Renal cortex interstitium (tissue), 15 donors: Measurements from ENCODE around the gene WDR18. TPM values are rescaled to one million over a fixed set of nuclear protein-coding genes. Genes with fewer than 3 reads are reported as not detected.

Source experiments
- DNase-seq, 11 donors: peaks; one replicate each; pipeline ENCODE4 v3.0.0-alpha.2; 2013; ENCODE audit warnings: low read depth in 9 of 11, low spot score in 4 of 11; ENCODE audit errors: extremely low read depth in 1 of 11
- long read RNA-seq, 16 experiments: transcript quantifications; one replicate each; lab custom pipeline, GENCODE V29; 2026
- polyA plus RNA-seq, 3 donors: library from polyadenylated mRNA; unstranded; fragments of 120-200 nt; gene quantifications; one replicate each; pipeline ENCODE4 v1.2.1, GENCODE V29; 2013; ENCODE audit not compliant: insufficient read length in 3 of 3

Gene WDR18
- polyA plus RNA-seq, result 10 to 100 TPM; 30.6 to 72.6 (median 54.1) TPM
- long read RNA-seq, donor 1, transcript WDR18-202 (10 exons, 1,608 nt), result major isoform, 20 of 23 reads
- long read RNA-seq, donor 1, partial matches to known transcripts, result 0 of 23 reads
- long read RNA-seq, donor 1, other reads (novel, unspliced or antisense), result 0 of 23 reads
- long read RNA-seq, donor 2, transcript WDR18-202 (10 exons, 1,608 nt), result major isoform, 13 of 24 reads
- long read RNA-seq, donor 2, partial matches to known transcripts, result 6 of 24 reads
- long read RNA-seq, donor 2, other reads (novel, unspliced or antisense), result 0 of 24 reads
- long read RNA-seq, donor 3, transcript WDR18-202 (10 exons, 1,608 nt), result major isoform, 29 of 42 reads
- long read RNA-seq, donor 3, partial matches to known transcripts, result 11 of 42 reads
- long read RNA-seq, donor 3, other reads (novel, unspliced or antisense), result 0 of 42 reads
- long read RNA-seq, donor 4, transcript WDR18-202 (10 exons, 1,608 nt), result major isoform, 31 of 32 reads
- long read RNA-seq, donor 4, partial matches to known transcripts, result 0 of 32 reads
- long read RNA-seq, donor 4, other reads (novel, unspliced or antisense), result 0 of 32 reads
- long read RNA-seq, donor 5, result 0 reads
- long read RNA-seq, donor 6, transcript WDR18-202 (10 exons, 1,608 nt), result major isoform, 22 of 35 reads
- long read RNA-seq, donor 6, partial matches to known transcripts, result 13 of 35 reads
- long read RNA-seq, donor 6, other reads (novel, unspliced or antisense), result 0 of 35 reads
- long read RNA-seq, donor 7, transcript WDR18-202 (10 exons, 1,608 nt), result major isoform, 26 of 31 reads
- long read RNA-seq, donor 7, partial matches to known transcripts, result 0 of 31 reads
- long read RNA-seq, donor 7, other reads (novel, unspliced or antisense), result 0 of 31 reads
- long read RNA-seq, donor 8, result 0 reads
- long read RNA-seq, donor 9, transcript WDR18-202 (10 exons, 1,608 nt), result major isoform, 30 of 33 reads
- long read RNA-seq, donor 9, partial matches to known transcripts, result 0 of 33 reads
- long read RNA-seq, donor 9, other reads (novel, unspliced or antisense), result 0 of 33 reads
- long read RNA-seq, donor 10, transcript WDR18-202 (10 exons, 1,608 nt), result major isoform, 13 of 21 reads
- long read RNA-seq, donor 10, partial matches to known transcripts, result 8 of 21 reads
- long read RNA-seq, donor 10, other reads (novel, unspliced or antisense), result 0 of 21 reads
- long read RNA-seq, donor 11, transcript WDR18-202 (10 exons, 1,608 nt), result major isoform, 23 of 25 reads
- long read RNA-seq, donor 11, partial matches to known transcripts, result 0 of 25 reads
- long read RNA-seq, donor 11, other reads (novel, unspliced or antisense), result 0 of 25 reads
- long read RNA-seq, donor 12, transcript WDR18-202 (10 exons, 1,608 nt), result major isoform, 8 of 10 reads
- long read RNA-seq, donor 12, partial matches to known transcripts, result 0 of 10 reads
- long read RNA-seq, donor 12, other reads (novel, unspliced or antisense), result 0 of 10 reads
- long read RNA-seq, donor 13, result 0 reads
- long read RNA-seq, donor 14, transcript WDR18-202 (10 exons, 1,608 nt), result major isoform, 14 of 19 reads
- long read RNA-seq, donor 14, partial matches to known transcripts, result 0 of 19 reads
- long read RNA-seq, donor 14, other reads (novel, unspliced or antisense), result 0 of 19 reads
- long read RNA-seq, donor 15, transcript WDR18-202 (10 exons, 1,608 nt), result major isoform, 15 of 20 reads
- long read RNA-seq, donor 15, partial matches to known transcripts, result 5 of 20 reads
- long read RNA-seq, donor 15, other reads (novel, unspliced or antisense), result 0 of 20 reads
- long read RNA-seq, donor 16, transcript WDR18-202 (10 exons, 1,608 nt), result major isoform, 50 of 62 reads
- long read RNA-seq, donor 16, partial matches to known transcripts, result 5 of 62 reads
- long read RNA-seq, donor 16, other reads (novel, unspliced or antisense), result 0 of 62 reads

GRCh38 chr19:984165-984967, at the start of gene WDR18:
WDR18 (plus strand) TSS chr19:984345; CDS start chr19:984354, 9 bp downstream.
- DNase-seq, result peak in 10 of 11 donors; percentile 78 to 91 (median 84)

- DNase-seq, result no peak
Measured at GRCh38 chr19:934865-935479, 49.2 kb upstream of the WDR18 start.

GRCh38 chr19:936175-936546, 48.0 kb upstream of the WDR18 start:
- no peak for DNase-seq

- no peak for DNase-seq
Measured at GRCh38 chr19:937259-937694, 46.9 kb upstream of the WDR18 start.

- DNase-seq, result no peak
Measured at GRCh38 chr19:938233-938923, 45.8 kb upstream of the WDR18 start.

- DNase-seq, result no peak
Measured at GRCh38 chr19:939439-939838, 44.7 kb upstream of the WDR18 start.

- no peak for DNase-seq
Measured at GRCh38 chr19:939922-940321, 44.2 kb upstream of the WDR18 start.

GRCh38 chr19:940591-941291, 43.4 kb upstream of the WDR18 start:
- DNase-seq, result no peak

- DNase-seq, result no peak
Measured at GRCh38 chr19:941292-942132, 42.6 kb upstream of the WDR18 start.

- no peak for DNase-seq
Measured at GRCh38 chr19:942133-942645, 42.0 kb upstream of the WDR18 start.

GRCh38 chr19:943551-944170, 40.5 kb upstream of the WDR18 start:
- DNase-seq, result no peak

GRCh38 chr19:944171-944567, 40.0 kb upstream of the WDR18 start:
- no peak for DNase-seq

GRCh38 chr19:944663-945241, 39.4 kb upstream of the WDR18 start:
- no peak for DNase-seq
